GM12875 (cell line): ENCODE data around the gene ZNF611.
"Not testable (repeated sequence)": the region's sequence is repeated elsewhere in the genome, so short reads cannot be mapped to it uniquely, and the experiment has no call there.

Source experiments
- H3K4me3 ChIP-seq: one replicate; pipeline ENCODE4 v1.5.1; 2011; ENCODE audit warnings: low read depth, low read length, control low read depth
- TF ChIP-seq, protein P1 (sequence below): IDR thresholded peaks from 2 replicates; pipeline ENCODE4 v1.5.1; 2011; ENCODE audit warnings: low read depth, mild to moderate bottlenecking, control low read depth, inconsistent platforms, low read length, moderate library complexity, borderline replicate concordance; ENCODE audit not compliant: insufficient read depth

Gene ZNF611

DNA sequence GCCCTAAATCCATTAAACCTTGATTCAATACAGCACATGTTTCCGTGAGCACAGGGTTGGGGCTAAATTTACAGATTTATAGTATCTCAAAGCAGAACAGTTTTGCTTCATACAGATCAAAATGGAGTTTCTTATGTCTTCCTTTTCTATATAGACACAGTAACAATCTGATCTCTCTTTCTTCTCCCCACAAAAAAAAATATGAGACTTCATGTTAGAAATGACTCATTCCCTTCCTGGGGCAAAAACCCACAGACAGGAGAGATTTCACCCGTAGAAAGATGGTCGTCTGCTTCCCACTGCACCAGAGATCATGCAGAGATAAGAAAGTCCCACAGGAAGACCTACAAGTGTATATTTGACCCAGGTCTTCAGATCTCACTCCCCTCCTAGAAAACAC, 7.7 kb upstream of the ZNF611 start:
- TF ChIP-seq, protein P1, sequence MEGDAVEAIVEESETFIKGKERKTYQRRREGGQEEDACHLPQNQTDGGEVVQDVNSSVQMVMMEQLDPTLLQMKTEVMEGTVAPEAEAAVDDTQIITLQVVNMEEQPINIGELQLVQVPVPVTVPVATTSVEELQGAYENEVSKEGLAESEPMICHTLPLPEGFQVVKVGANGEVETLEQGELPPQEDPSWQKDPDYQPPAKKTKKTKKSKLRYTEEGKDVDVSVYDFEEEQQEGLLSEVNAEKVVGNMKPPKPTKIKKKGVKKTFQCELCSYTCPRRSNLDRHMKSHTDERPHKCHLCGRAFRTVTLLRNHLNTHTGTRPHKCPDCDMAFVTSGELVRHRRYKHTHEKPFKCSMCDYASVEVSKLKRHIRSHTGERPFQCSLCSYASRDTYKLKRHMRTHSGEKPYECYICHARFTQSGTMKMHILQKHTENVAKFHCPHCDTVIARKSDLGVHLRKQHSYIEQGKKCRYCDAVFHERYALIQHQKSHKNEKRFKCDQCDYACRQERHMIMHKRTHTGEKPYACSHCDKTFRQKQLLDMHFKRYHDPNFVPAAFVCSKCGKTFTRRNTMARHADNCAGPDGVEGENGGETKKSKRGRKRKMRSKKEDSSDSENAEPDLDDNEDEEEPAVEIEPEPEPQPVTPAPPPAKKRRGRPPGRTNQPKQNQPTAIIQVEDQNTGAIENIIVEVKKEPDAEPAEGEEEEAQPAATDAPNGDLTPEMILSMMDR = no peak
- no peak overlapping the region for H3K4me3 ChIP-seq

DNA sequence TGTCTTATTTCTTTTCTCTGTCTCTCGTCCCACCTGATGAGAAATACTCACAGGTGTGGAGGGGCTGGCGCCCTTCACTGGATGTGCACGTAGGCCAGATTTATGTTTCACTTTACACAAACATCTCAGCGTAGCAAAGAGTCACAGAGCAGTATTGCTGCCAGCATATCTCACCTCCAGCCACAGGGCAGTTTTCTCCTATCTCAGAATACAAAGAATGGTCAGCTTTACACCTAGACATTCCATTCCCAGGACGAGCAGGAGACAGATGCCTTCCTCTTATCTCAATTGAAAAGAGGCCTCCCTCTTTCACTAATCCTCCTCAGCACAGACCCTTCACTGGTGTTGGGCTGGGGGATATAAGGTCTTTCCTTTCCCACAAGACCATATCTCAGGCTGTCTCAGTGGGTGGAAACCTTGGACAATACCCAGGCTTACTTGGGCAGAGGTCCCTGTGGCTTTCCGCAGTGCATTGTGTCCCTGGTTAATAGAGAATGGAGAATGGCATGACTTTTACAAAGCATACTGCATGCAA, 7.2 kb upstream of the ZNF611 start:
- TF ChIP-seq, protein P1 = no peak
- no peak overlapping the region for H3K4me3 ChIP-seq

DNA sequence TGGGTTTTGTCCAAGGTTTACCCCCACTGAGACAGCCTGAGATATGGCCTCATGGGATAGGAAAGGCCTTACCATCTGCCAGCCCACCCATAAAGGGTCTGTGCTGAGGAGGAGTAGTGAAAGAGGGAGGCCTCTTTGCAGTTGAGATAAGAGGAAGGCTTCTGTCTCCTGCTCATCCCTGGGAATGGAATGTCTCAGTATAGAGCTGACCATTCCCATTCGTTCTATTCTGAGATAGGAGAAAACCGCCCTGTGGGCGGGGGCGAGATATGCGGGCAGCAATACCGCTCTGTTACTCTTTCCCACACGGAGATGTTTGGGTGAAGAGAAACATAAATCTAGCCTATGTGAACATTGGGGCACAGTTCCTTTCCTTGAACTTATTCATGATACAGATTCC, 6.5 kb upstream of the ZNF611 start:
- H3K4me3 ChIP-seq = not testable (repeated sequence)

DNA sequence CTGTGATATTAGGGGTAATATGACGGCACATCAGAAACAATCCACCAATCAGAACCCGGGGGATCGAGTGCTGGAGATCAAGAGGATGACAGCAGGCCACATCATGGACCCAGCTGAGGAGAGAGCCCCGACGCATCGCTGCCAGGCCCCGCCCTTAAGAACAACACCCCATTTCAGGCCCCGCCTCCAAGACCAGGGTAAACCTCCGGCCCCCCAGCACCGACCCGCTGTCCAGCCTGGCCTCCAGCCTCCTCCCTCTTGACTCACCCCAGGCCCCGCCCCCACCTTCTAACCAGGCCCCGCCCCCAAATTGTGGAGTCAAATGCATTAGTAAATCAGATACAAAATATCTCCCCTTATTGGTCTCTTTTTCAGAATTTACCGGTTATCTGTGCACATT, 4.7 kb upstream of the ZNF611 start:
- TF ChIP-seq, protein P1 = no peak
- H3K4me3 ChIP-seq = no peak overlapping the region

DNA sequence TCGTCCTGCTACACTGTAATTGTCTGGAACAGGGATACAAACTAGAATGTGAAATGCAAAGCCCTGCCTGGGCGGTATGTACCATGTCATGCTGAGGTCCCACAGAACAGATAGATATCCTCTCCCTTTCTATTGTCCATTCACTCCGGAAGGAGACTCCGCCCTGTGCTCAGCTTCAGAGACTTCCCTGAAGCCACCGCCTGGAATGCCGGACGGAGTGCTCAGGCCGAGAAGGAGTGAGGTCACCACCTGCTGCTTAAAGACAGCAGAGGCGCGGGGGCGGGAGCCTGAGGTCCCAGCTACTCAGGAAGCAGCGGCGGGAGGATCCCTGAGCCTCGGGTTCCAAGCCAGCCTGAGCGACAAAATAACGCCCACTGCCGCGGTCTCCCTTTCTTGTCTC, 890 bp upstream of the ZNF611 start:
- no peak overlapping the region for H3K4me3 ChIP-seq
- TF ChIP-seq, protein P1 = no peak

DNA sequence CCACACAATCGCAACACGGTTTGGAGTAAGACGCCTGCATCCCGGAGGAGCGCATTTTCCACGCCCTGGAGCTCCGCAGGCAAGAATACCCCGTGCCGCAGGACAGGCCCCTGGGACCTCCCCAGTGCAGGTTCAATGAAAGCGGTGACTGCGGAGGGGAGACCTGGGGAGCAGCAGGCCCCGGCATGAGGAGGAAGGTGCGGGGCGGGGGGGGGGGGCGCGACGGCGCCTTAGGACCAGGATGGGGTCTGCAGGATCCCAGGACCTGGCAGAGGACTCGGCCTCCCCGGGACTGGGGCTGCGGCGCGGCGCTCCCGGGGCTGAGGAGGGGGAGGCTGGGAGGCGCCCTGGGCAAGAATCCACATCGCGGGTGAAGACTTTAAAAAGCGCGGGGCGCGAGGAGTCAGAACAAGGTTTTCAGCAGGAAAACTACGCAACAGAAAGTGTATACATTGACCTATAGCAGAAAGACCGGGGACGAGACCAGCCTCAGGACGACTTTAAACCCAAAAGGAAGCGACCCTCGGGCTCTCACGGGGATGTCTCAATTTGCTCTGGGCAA, 432 bp downstream of the ZNF611 start:
- peak overlapping the region; percentile 64 for H3K4me3 ChIP-seq
- TF ChIP-seq, protein P1 = no peak

DNA sequence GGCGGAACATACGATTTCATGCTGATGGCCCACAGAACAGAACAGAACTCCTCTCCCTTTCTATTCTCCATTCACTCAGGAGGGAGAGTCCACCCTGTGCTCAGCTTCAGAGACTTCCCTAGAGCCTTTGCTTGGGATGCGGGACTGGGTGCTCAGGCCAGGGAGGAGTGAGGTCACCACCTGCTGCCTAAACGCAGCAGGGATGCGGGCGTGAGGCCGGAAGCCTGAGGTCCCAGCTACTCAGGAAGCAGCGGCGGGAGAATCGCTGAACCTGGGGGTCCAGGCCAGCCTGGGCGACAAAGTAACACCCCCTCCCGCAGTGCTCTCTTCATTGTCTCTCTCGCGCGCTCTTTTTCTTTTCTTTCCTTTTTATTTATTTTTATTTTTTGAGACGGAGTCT, 8.8 kb downstream of the ZNF611 start:
- H3K4me3 ChIP-seq = not testable (repeated sequence)

DNA sequence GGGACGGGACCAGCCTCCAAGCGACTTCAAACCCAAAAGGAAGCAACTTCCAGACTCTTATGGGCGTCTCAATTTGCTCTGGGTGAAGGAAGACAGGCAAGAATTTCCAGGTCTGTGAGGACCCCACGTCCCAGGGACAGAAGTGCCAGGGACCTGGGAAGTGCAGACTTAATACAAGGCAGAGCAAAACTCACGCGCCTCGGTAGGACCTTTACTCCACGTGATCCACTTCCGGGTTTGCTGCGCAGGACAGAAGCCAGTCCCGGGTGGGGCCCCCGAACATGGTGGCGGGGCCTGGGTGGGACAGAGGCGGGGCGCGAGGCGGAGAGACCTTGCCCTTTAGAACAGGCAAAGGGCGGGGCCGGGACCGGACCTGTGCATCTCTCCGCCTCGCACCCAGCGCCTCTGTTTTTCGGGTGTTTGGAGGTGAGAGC, 9.3 kb downstream of the ZNF611 start:
- no peak overlapping the region for H3K4me3 ChIP-seq
- TF ChIP-seq, protein P1 = no peak
